HEK293T (cell line): Measurements from ENCODE around the gene TJP3.

Experiments used
- BHLHE40 ChIP-seq: fragments of 450-650 bp; IDR thresholded peaks from 2 replicates; pipeline ENCODE4 v1.6.1; 2016; ENCODE audit warnings: mild to moderate bottlenecking, moderate library complexity, borderline replicate concordance
- CTBP1 ChIP-seq: fragments of 450-650 bp; IDR thresholded peaks from 2 replicates; pipeline ENCODE4 v1.6.1; 2016; ENCODE audit warnings: borderline replicate concordance
- ELF4 ChIP-seq: fragments of 450-650 bp; IDR thresholded peaks from 2 replicates; pipeline ENCODE4 v1.6.1; 2017; ENCODE audit warnings: antibody characterized with exemption
- FOXA1 ChIP-seq: fragments of 450-650 bp; IDR thresholded peaks from 2 replicates; pipeline ENCODE4 v1.6.1; 2016; ENCODE audit warnings: mild to moderate bottlenecking
- FOXK2 ChIP-seq: fragments of 450-650 bp; IDR thresholded peaks from 2 replicates; pipeline ENCODE4 v1.6.1; 2016; ENCODE audit warnings: mild to moderate bottlenecking
- FOXM1 ChIP-seq: fragments of 450-650 bp; IDR thresholded peaks from 2 replicates; pipeline ENCODE4 v1.6.1; 2017; ENCODE audit warnings: mild to moderate bottlenecking, borderline replicate concordance
- L3MBTL2 ChIP-seq: fragments of 450-650 bp; conservative IDR thresholded peaks from 2 replicates; pipeline ENCODE4 v1.6.1; 2016; ENCODE audit warnings: mild to moderate bottlenecking
- LEF1 ChIP-seq: fragments of 450-650 bp; IDR thresholded peaks from 2 replicates; pipeline ENCODE4 v1.6.1; 2017; ENCODE audit warnings: mild to moderate bottlenecking, borderline replicate concordance
- NFRKB ChIP-seq: fragments of 450-650 bp; IDR thresholded peaks from 2 replicates; pipeline ENCODE4 v1.6.1; 2016; ENCODE audit warnings: mild to moderate bottlenecking, moderate library complexity
- PKNOX1 ChIP-seq: fragments of 450-650 bp; IDR thresholded peaks from 2 replicates; pipeline ENCODE4 v1.6.1; 2016
- SP1 ChIP-seq: fragments of 450-650 bp; IDR thresholded peaks from 2 replicates; pipeline ENCODE4 v1.6.1; 2017
- SUZ12 ChIP-seq: fragments of 450-650 bp; IDR thresholded peaks from 2 replicates; pipeline ENCODE4 v1.6.1; 2016; ENCODE audit warnings: mild to moderate bottlenecking
- TARDBP ChIP-seq: fragments of 450-650 bp; IDR thresholded peaks from 2 replicates; pipeline ENCODE4 v1.6.1; 2016
- ZNF384 ChIP-seq: fragments of 450-650 bp; IDR thresholded peaks from 2 replicates; pipeline ENCODE4 v1.6.1; 2016

- TF ChIP-seq FOXK2: no peak
- no peak for TF ChIP-seq ELF4
- no peak for TF ChIP-seq BHLHE40
- no peak for TF ChIP-seq SP1
- TF ChIP-seq FOXA1: no peak
- no peak for TF ChIP-seq TARDBP
- no peak for TF ChIP-seq LEF1
- no peak for TF ChIP-seq FOXM1
- TF ChIP-seq CTBP1: no peak
- TF ChIP-seq L3MBTL2: no peak
- no peak for TF ChIP-seq SUZ12
- TF ChIP-seq ZNF384: no peak
- no peak for TF ChIP-seq PKNOX1
- TF ChIP-seq NFRKB: no peak
These were observed 17.6 kb downstream of the TJP3 start for GRCh38 chr19:3725640-3726310.
